GM12878 (cell line): Measurements from ENCODE around the gene SLC6A3. TPM values are rescaled to one million over a fixed set of nuclear protein-coding genes. Genes with fewer than 3 reads are reported as not detected.

Source experiments
- ATAC-seq: fragments of 200-7000 bp; cut with Tn5 transposase; 3 replicates; pipeline ENCODE4 v1.9.1; 2020; ENCODE audit warnings: mild to moderate bottlenecking, moderate library complexity
- BruUV-seq: library from RNA; stranded (reverse); fragments of 400-500 nt; replicated peaks from 2 replicates; lab custom pipeline; 2021; lab: Mats Ljungman, UMichigan
- CTCF ChIA-PET: fragments of 300-600 bp; sonication (Branson Sonifier 250); formaldehyde crosslinking; extraction: SDS; loops from one replicate; lab custom pipeline; 2021; ENCODE audit warnings: inconsistent platforms; lab: Yijun Ruan, JAX
- POLR2A ChIA-PET: fragments of 350-600 bp; formaldehyde crosslinking; extraction: SDS; loops from one replicate; lab custom pipeline; 2021; ENCODE audit warnings: inconsistent platforms; lab: Charles Lee
- RAD21 ChIA-PET: fragments of 300-600 bp; sonication (Branson Sonifier 250); formaldehyde crosslinking; loops from one replicate; lab custom pipeline; 2023; ENCODE audit warnings: antibody characterized with exemption; ENCODE audit not compliant: unreplicated experiment; lab: Charles Lee
- SMC1A ChIA-PET: fragments of 300-600 bp; sonication (Branson Sonifier 250); formaldehyde crosslinking; loops from one replicate; lab custom pipeline; 2023; ENCODE audit not compliant: unreplicated experiment, uncharacterized antibody; lab: Charles Lee
- DNase-seq: peaks from one replicate; pipeline ENCODE4 v3.0.0-alpha.2; 2011; ENCODE audit warnings: low read depth, low spot score
- FAIRE-seq: peaks from 3 replicates; lab custom pipeline; 2011; peaks lifted over from hg19 to GRCh38; lab: Jason Lieb, UNC
- H2AFZ ChIP-seq: 2 replicates; pipeline ENCODE4 v1.6.0; 2011; ENCODE audit warnings: low read depth, low read length, control low read depth; ENCODE audit not compliant: control insufficient read depth
- H3K27ac ChIP-seq: 2 replicates; pipeline ENCODE4 v1.5.1; 2011; ENCODE audit warnings: control low read depth; ENCODE audit not compliant: control insufficient read depth, insufficient read depth
- H3K27me3 ChIP-seq, 2 experiments: replicated peaks in 1 of 2; 2 replicates each; pipeline versions ENCODE4 v1.6.0 to v1.6.1; 2011; ENCODE audit warnings: low read length in 1 of 2; ENCODE audit not compliant: control insufficient read depth in 2 of 2, insufficient read depth in 2 of 2
- H3K36me3 ChIP-seq, 2 experiments: 2 replicates each; pipeline ENCODE4 v1.5.1; 2011; ENCODE audit warnings: low read length in 1 of 2; ENCODE audit not compliant: control insufficient read depth in 2 of 2, insufficient read depth in 2 of 2
- H3K4me1 ChIP-seq: 2 replicates; pipeline ENCODE4 v1.6.1; 2011; ENCODE audit warnings: mild to moderate bottlenecking, low read length, moderate library complexity, mixed read lengths; ENCODE audit not compliant: control insufficient read depth, insufficient read depth
- H3K4me2 ChIP-seq: 2 replicates; pipeline ENCODE4 v1.6.0; 2011; ENCODE audit warnings: control low read depth; ENCODE audit not compliant: control insufficient read depth, insufficient read depth
- H3K4me3 ChIP-seq: fragments of 200-600 bp; sonication (generic); 2 replicates; pipeline ENCODE4 v1.5.1; 2016
- H3K79me2 ChIP-seq: 2 replicates; pipeline ENCODE4 v1.6.0; 2011; ENCODE audit warnings: low read length; ENCODE audit not compliant: control insufficient read depth, insufficient read depth
- H3K9ac ChIP-seq: 2 replicates; pipeline ENCODE4 v1.8.0; 2011; ENCODE audit warnings: low read length, control low read depth, mixed read lengths; ENCODE audit not compliant: control insufficient read depth, insufficient read depth
- H3K9me3 ChIP-seq: replicated peaks from 3 replicates; pipeline ENCODE4 v1.5.1; 2011; ENCODE audit warnings: mild to moderate bottlenecking, low read length; ENCODE audit not compliant: control insufficient read depth, insufficient read depth
- H4K20me1 ChIP-seq: 2 replicates; pipeline ENCODE4 v1.6.0; 2011; ENCODE audit not compliant: control insufficient read depth, insufficient read depth
- CBX5 ChIP-seq: sonication (generic); IDR thresholded peaks from 2 replicates; pipeline ENCODE4 v1.6.1; 2016; ENCODE audit warnings: low read depth, moderate library complexity, mild to moderate bottlenecking, inconsistent platforms
- GATAD2B ChIP-seq: fragments of 450-650 bp; conservative IDR thresholded peaks from 2 replicates; pipeline ENCODE4 v1.6.1; 2017; ENCODE audit warnings: low read depth, mild to moderate bottlenecking, moderate library complexity
- HCFC1 ChIP-seq: fragments of 150-350 bp; IDR thresholded peaks from 2 replicates; pipeline ENCODE4 v1.6.1; 2014; ENCODE audit warnings: low read length
- NBN ChIP-seq: fragments of 450-650 bp; IDR thresholded peaks from 2 replicates; pipeline ENCODE4 v1.6.1; 2016
- WGBS: methylation state at CpG from one replicate; pipeline ENCODE4 v1.1.6; 2016; ENCODE audit warnings: low lambda C conversion rate; ENCODE audit not compliant: insufficient replicate concordance, insufficient coverage; ENCODE audit errors: missing lambda C conversion rate; 5-methylcytosine and 5-hydroxymethylcytosine counted together
- in situ Hi-C: fragments of 300-500 bp; cut with MboI; formaldehyde crosslinking; loops from 9 replicates; pipeline ENCODE4 v1.14.3; 2018; ENCODE audit warnings: mixed read lengths
- intact Hi-C: fragments of 100-400 bp; cut with micrococcal nuclease; formaldehyde crosslinking; loops from one replicate; pipeline ENCODE4 v1.14.2; 2022; ENCODE audit not compliant: unreplicated experiment
- polyA plus RNA-seq, 11 experiments: library from polyadenylated mRNA; depleted of rRNA in 4 of 11; unstranded in 6 of 11; stranded (reverse) in 5 of 11; fragments of >200 nt; fragmentation: Nextera tagmentation in 4 of 11; fragmentation: Illumina TruSeq in 1 of 11; extraction: Ambion mirVana in 4 of 11; extraction: Trizol in 1 of 11; gene quantifications; 1 replicate in 1 of 11; 2 replicates in 10 of 11; pipeline versions ENCODE4 v1.2.1 to v1.2.3, GENCODE V29; 2011 to 2016; ENCODE audit warnings: inconsistent platforms in 2 of 11, missing spikeins in 2 of 11, low read depth in 1 of 11
- total RNA-seq, 4 experiments: library from RNA; depleted of rRNA in 3 of 4; stranded (reverse); fragments of >200 nt in 3 of 4; fragmentation: Illumina TruSeq in 1 of 4; extraction: Trizol in 1 of 4; gene quantifications; 2 replicates each; pipeline versions ENCODE4 v1.2.1 to v1.2.3, GENCODE V29; 2013 to 2021
- TF ChIP-seq, protein P1 (sequence below): IDR thresholded peaks from 2 replicates; pipeline ENCODE4 v1.6.1; 2011; ENCODE audit warnings: borderline replicate concordance, low read depth, mild to moderate bottlenecking, moderate library complexity, low read length; ENCODE audit not compliant: insufficient read depth, poor library complexity, severe bottlenecking
- TF ChIP-seq, protein P2 (sequence below): fragments of 450-650 bp; IDR thresholded peaks from 2 replicates; pipeline ENCODE4 v1.6.1; 2017; ENCODE audit warnings: mild to moderate bottlenecking, moderate library complexity

Gene SLC6A3
- total and polyA plus RNA-seq, 10 of the 15 experiments (the other 5 are each of a cell fraction or from before 2014, with no cell fraction given), result 0.01 TPM; not detected in 9

DNA sequence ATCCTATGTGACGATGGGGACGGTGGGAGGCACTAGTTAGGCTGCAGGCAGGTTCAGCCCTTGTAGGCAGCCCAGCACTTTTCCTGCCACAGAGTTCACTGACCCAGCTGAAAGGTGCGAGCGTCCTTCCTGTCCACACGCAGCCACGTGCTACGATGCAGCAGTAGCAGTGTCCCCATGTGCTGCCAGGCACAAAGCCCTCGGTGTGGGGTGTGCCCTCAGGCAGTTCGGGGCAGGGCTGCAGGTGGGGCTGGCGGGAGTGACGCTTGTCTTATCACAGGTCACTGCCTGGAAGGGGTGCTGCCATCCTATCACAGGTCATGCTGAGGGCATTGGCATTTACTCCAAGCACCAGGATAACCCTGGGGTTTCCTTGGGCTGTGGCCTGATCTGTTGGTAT, 53.5 kb downstream of the SLC6A3 start:
- H4K20me1 ChIP-seq, result no peaks in the 10 kb centered on the region
- ATAC-seq, result no peak
- ChIA-PET CTCF (no interaction called here), RAD21 (no interaction called here), SMC1A (no interaction called here), POLR2A (no interaction called here)
- in situ Hi-C loops, result no loop called here
- FAIRE-seq, result no peak
- DNase-seq, result no peak
- no peak overlapping the region for H3K9ac ChIP-seq
- peaks cover under 1% of the 10 kb centered on the region for H3K4me1 ChIP-seq
- intact Hi-C loops, result no loop called here
- no peak overlapping the region for H3K27ac ChIP-seq
- WGBS, result 25% methylated on average over 11 of the region's 11 CpGs
- H3K9me3 ChIP-seq, result no peaks in the 10 kb centered on the region
- no peak overlapping the region for H3K4me3 ChIP-seq
- TF ChIP-seq NBN (no peak), HCFC1 (no peak), CBX5 (no peak), GATAD2B (no peak)
- TF ChIP-seq, protein P1, sequence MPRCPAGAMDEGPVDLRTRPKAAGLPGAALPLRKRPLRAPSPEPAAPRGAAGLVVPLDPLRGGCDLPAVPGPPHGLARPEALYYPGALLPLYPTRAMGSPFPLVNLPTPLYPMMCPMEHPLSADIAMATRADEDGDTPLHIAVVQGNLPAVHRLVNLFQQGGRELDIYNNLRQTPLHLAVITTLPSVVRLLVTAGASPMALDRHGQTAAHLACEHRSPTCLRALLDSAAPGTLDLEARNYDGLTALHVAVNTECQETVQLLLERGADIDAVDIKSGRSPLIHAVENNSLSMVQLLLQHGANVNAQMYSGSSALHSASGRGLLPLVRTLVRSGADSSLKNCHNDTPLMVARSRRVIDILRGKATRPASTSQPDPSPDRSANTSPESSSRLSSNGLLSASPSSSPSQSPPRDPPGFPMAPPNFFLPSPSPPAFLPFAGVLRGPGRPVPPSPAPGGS, result no peak
- TF ChIP-seq, protein P2, sequence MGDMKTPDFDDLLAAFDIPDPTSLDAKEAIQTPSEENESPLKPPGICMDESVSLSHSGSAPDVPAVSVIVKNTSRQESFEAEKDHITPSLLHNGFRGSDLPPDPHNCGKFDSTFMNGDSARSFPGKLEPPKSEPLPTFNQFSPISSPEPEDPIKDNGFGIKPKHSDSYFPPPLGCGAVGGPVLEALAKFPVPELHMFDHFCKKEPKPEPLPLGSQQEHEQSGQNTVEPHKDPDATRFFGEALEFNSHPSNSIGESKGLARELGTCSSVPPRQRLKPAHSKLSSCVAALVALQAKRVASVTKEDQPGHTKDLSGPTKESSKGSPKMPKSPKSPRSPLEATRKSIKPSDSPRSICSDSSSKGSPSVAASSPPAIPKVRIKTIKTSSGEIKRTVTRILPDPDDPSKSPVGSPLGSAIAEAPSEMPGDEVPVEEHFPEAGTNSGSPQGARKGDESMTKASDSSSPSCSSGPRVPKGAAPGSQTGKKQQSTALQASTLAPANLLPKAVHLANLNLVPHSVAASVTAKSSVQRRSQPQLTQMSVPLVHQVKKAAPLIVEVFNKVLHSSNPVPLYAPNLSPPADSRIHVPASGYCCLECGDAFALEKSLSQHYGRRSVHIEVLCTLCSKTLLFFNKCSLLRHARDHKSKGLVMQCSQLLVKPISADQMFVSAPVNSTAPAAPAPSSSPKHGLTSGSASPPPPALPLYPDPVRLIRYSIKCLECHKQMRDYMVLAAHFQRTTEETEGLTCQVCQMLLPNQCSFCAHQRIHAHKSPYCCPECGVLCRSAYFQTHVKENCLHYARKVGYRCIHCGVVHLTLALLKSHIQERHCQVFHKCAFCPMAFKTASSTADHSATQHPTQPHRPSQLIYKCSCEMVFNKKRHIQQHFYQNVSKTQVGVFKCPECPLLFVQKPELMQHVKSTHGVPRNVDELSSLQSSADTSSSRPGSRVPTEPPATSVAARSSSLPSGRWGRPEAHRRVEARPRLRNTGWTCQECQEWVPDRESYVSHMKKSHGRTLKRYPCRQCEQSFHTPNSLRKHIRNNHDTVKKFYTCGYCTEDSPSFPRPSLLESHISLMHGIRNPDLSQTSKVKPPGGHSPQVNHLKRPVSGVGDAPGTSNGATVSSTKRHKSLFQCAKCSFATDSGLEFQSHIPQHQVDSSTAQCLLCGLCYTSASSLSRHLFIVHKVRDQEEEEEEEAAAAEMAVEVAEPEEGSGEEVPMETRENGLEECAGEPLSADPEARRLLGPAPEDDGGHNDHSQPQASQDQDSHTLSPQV, result no peak
- no peaks in the 10 kb centered on the region for H3K79me2 ChIP-seq
- no peak overlapping the region for H3K4me2 ChIP-seq
- H2AFZ ChIP-seq, result no peak overlapping the region
- BruUV-seq, result no TSS peak
- no peaks in the 10 kb centered on the region for H3K36me3 ChIP-seq
- peaks cover 0 to 6% of the 10 kb centered on the region in 2 experiments; a peak in 3 of 4 replicates for H3K27me3 ChIP-seq
